ENCODE measurements around the gene FXN. TPM values are rescaled to one million over a fixed set of nuclear protein-coding genes. Genes with fewer than 3 reads are reported as not detected.

Gene FXN
- total RNA-seq, 1 donor from 2014 or later, result 46.8 TPM

DNA sequence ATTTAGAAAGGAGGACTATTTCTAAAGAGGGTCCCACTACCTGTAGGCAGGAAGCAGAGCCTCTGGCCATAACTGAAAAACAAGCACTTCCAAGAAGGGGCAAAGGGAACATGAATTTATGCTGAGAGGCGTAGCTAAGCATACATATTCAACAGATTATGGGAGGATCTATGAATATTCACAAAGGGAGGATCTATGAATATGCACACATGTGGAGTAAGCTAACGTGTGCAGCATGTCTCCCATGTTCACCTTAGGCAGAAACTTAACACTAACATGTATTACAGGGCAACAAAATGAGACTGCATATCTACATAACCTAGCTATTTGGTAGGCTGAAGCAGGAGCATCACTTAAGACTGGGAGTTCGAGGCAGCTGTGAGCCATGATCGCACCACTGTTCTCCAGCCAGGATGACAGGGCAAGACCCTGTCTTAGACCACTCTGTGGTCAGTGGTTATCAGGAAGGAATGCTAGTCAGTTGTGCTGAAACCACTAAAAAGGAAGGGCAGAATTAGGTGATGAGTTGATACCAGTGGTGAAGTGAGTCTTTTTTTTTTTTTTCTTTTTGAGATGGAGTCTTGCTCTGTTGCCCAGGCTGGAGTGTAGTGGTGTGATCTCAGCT lies 20.8 kb downstream of the FXN start:
- H3K9me3 Mint-ChIP-seq, result no peaks in the 10 kb centered on the region
- H3K36me3 Mint-ChIP-seq (ENCODE audit: low read depth), result peaks cover 59% of the 10 kb centered on the region
- intact Hi-C loops (cut with micrococcal nuclease), result no loop called here

DNA sequence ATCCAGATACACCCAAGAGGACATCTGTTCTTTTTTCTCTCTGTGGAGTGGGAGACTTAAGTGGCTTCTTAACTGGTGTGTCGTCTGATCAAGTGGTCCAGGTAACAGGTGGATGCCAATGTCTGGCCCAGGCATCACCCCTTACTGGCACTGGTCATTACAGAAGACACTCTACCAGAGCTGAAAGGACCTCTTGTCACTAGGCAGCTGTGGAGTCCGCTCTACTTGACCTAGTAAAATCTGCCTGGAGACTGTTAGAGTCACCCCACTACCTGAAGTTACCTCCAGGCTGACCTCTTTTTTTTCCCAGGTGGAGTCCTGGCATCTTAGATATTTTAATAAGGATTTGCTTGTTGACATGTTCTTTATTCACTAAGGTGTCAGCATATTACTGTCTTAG lies 22.5 kb downstream of the FXN start:
- Mint-ChIP-seq H3K36me3 (ENCODE audit: low read depth) (peaks cover 56% of the 10 kb centered on the region), H3K27me3 (ENCODE audit: low read depth) (no peaks in the 10 kb centered on the region), H3K4me3 (ENCODE audit: low read depth) (no peak overlapping the region), H3K27ac (no peak overlapping the region), H3K4me1 (ENCODE audit: low read depth) (peaks cover 18% of the 10 kb centered on the region), H3K9me3 (no peaks in the 10 kb centered on the region)
- no peak for DNase-seq (ENCODE audit: low spot score)
- intact Hi-C loops (cut with micrococcal nuclease), result no loop called here

More for the DNA sequence above, 20.8 kb downstream of the FXN start:
- peaks cover 18% of the 10 kb centered on the region for H3K4me1 Mint-ChIP-seq (ENCODE audit: low read depth)
- H3K4me3 Mint-ChIP-seq (ENCODE audit: low read depth), result no peak overlapping the region
- peak overlapping the region; percentile 53 for H3K27ac Mint-ChIP-seq
- no peak for DNase-seq (ENCODE audit: low spot score)
- H3K27me3 Mint-ChIP-seq (ENCODE audit: low read depth), result no peaks in the 10 kb centered on the region

- Mint-ChIP-seq H3K27ac (no peak overlapping the region), H3K27me3 (ENCODE audit: low read depth) (no peaks in the 10 kb centered on the region), H3K4me1 (ENCODE audit: low read depth) (peaks cover 18% of the 10 kb centered on the region), H3K9me3 (no peaks in the 10 kb centered on the region), H3K4me3 (ENCODE audit: low read depth) (no peak overlapping the region), H3K36me3 (ENCODE audit: low read depth) (peaks cover 45% of the 10 kb centered on the region)
- intact Hi-C loops (cut with micrococcal nuclease), result no loop called here
- DNase-seq (ENCODE audit: low spot score), result no peak
Observed at GRCh38 chr9:69060766-69061165, 25.2 kb downstream of the FXN start.

GRCh38 chr9:69062195-69062594 lies 26.6 kb downstream of the FXN start:
- H3K27me3 Mint-ChIP-seq (ENCODE audit: low read depth), result no peaks in the 10 kb centered on the region
- H3K36me3 Mint-ChIP-seq (ENCODE audit: low read depth), result peaks cover 48% of the 10 kb centered on the region
- intact Hi-C loops (cut with micrococcal nuclease), result no loop called here

GRCh38 chr9:69063839-69064238 lies 28.3 kb downstream of the FXN start:
- Mint-ChIP-seq H3K36me3 (ENCODE audit: low read depth) (peaks cover 40% of the 10 kb centered on the region), H3K9me3 (no peaks in the 10 kb centered on the region), H3K27me3 (ENCODE audit: low read depth) (no peaks in the 10 kb centered on the region), H3K4me1 (ENCODE audit: low read depth) (peaks cover 11% of the 10 kb centered on the region), H3K4me3 (ENCODE audit: low read depth) (no peak overlapping the region), H3K27ac (no peak overlapping the region)
- no peak for DNase-seq (ENCODE audit: low spot score)
- intact Hi-C loops (cut with micrococcal nuclease), result no loop called here

More at GRCh38 chr9:69062195-69062594, 26.6 kb downstream of the FXN start:
- Mint-ChIP-seq H3K4me3 (ENCODE audit: low read depth) (no peak overlapping the region), H3K4me1 (ENCODE audit: low read depth) (peaks cover 13% of the 10 kb centered on the region), H3K9me3 (no peaks in the 10 kb centered on the region), H3K27ac (no peak overlapping the region)
- no peak for DNase-seq (ENCODE audit: low spot score)

- H3K27me3 Mint-ChIP-seq (ENCODE audit: low read depth), result no peaks in the 10 kb centered on the region
Observed at GRCh38 chr9:69065660-69066059, 30.1 kb downstream of the FXN start.

GRCh38 chr9:69066955-69067354 lies 31.4 kb downstream of the FXN start:
- no peaks in the 10 kb centered on the region for H3K9me3 Mint-ChIP-seq
- no peaks in the 10 kb centered on the region for H3K4me1 Mint-ChIP-seq (ENCODE audit: low read depth)
- peaks cover 27% of the 10 kb centered on the region for H3K36me3 Mint-ChIP-seq (ENCODE audit: low read depth)
- intact Hi-C loops (cut with micrococcal nuclease), result no loop called here
- DNase-seq (ENCODE audit: low spot score), result no peak
- H3K27ac Mint-ChIP-seq, result no peak overlapping the region
- no peak overlapping the region for H3K4me3 Mint-ChIP-seq (ENCODE audit: low read depth)
- H3K27me3 Mint-ChIP-seq (ENCODE audit: low read depth), result no peaks in the 10 kb centered on the region

More at GRCh38 chr9:69065660-69066059, 30.1 kb downstream of the FXN start:
- Mint-ChIP-seq H3K4me1 (ENCODE audit: low read depth) (peaks cover 1% of the 10 kb centered on the region), H3K4me3 (ENCODE audit: low read depth) (no peak overlapping the region), H3K9me3 (no peaks in the 10 kb centered on the region), H3K27ac (no peak overlapping the region), H3K36me3 (ENCODE audit: low read depth) (peaks cover 31% of the 10 kb centered on the region)
- no peak for DNase-seq (ENCODE audit: low spot score)
- intact Hi-C loops (cut with micrococcal nuclease), result no loop called here

- Mint-ChIP-seq H3K27ac (no peak overlapping the region), H3K36me3 (ENCODE audit: low read depth) (peaks cover 32% of the 10 kb centered on the region), H3K4me1 (ENCODE audit: low read depth) (no peaks in the 10 kb centered on the region), H3K27me3 (ENCODE audit: low read depth) (no peaks in the 10 kb centered on the region), H3K9me3 (no peaks in the 10 kb centered on the region), H3K4me3 (ENCODE audit: low read depth) (no peak overlapping the region)
- DNase-seq (ENCODE audit: low spot score), result no peak
- intact Hi-C loops (cut with micrococcal nuclease), result no loop called here
Observed at GRCh38 chr9:69070201-69070600, 34.6 kb downstream of the FXN start.

GRCh38 chr9:69071059-69071458 lies 35.5 kb downstream of the FXN start:
- Mint-ChIP-seq H3K27ac (no peak overlapping the region), H3K4me1 (ENCODE audit: low read depth) (no peaks in the 10 kb centered on the region), H3K9me3 (no peaks in the 10 kb centered on the region), H3K4me3 (ENCODE audit: low read depth) (no peak overlapping the region), H3K36me3 (ENCODE audit: low read depth) (peaks cover 26% of the 10 kb centered on the region), H3K27me3 (ENCODE audit: low read depth) (no peaks in the 10 kb centered on the region)
- intact Hi-C loops (cut with micrococcal nuclease), result no loop called here
- DNase-seq (ENCODE audit: low spot score), result no peak

GRCh38 chr9:69073103-69073502 lies 37.6 kb downstream of the FXN start:
- Mint-ChIP-seq H3K4me3 (ENCODE audit: low read depth) (no peak overlapping the region), H3K36me3 (ENCODE audit: low read depth) (peaks cover 17% of the 10 kb centered on the region), H3K27ac (no peak overlapping the region), H3K4me1 (ENCODE audit: low read depth) (no peaks in the 10 kb centered on the region), H3K9me3 (no peaks in the 10 kb centered on the region), H3K27me3 (ENCODE audit: low read depth) (no peaks in the 10 kb centered on the region)
- intact Hi-C loops (cut with micrococcal nuclease), result no loop called here
- no peak for DNase-seq (ENCODE audit: low spot score)

DNA sequence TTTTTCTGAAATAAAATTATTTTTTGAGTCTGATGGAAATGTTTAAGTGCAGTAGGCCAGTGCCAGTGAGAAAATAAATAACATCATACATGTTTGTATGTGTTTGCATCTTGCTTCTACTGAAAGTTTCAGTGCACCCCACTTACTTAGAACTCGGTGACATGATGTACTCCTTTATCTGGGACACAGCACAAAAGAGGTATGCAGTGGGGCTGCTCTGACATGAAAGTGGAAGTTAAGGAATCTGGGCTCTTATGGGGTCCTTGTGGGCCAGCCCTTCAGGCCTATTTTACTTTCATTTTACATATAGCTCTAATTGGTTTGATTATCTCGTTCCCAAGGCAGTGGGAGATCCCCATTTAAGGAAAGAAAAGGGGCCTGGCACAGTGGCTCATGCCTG lies 39.2 kb downstream of the FXN start:
- no peak for DNase-seq (ENCODE audit: low spot score)
- Mint-ChIP-seq H3K4me3 (ENCODE audit: low read depth) (no peak overlapping the region), H3K27ac (no peak overlapping the region), H3K36me3 (ENCODE audit: low read depth) (peaks cover 22% of the 10 kb centered on the region), H3K27me3 (ENCODE audit: low read depth) (no peaks in the 10 kb centered on the region), H3K4me1 (ENCODE audit: low read depth) (no peaks in the 10 kb centered on the region), H3K9me3 (no peaks in the 10 kb centered on the region)
- intact Hi-C loops (cut with micrococcal nuclease), result no loop called here

DNA sequence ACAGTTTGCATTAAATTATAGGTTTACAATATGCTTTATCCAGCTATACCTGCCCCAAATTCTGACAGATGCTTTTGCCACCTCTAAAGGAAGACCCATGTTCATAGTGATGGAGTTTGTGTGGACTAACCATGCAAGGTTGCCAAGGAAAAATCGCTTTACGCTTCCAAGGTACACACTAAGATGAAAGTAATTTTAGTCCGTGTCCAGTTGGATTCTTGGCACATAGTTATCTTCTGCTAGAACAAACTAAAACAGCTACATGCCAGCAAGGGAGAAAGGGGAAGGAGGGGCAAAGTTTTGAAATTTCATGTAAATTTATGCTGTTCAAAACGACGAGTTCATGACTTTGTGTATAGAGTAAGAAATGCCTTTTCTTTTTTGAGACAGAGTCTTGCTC lies 41.0 kb downstream of the FXN start:
- intact Hi-C loops (cut with micrococcal nuclease), result no loop called here
- no peak for DNase-seq (ENCODE audit: low spot score)
- H3K27me3 Mint-ChIP-seq (ENCODE audit: low read depth), result no peaks in the 10 kb centered on the region
- no peak overlapping the region for H3K4me3 Mint-ChIP-seq (ENCODE audit: low read depth)
- H3K9me3 Mint-ChIP-seq, result no peaks in the 10 kb centered on the region
- no peaks in the 10 kb centered on the region for H3K4me1 Mint-ChIP-seq (ENCODE audit: low read depth)
- no peak overlapping the region for H3K27ac Mint-ChIP-seq
- peaks cover 32% of the 10 kb centered on the region for H3K36me3 Mint-ChIP-seq (ENCODE audit: low read depth)

DNA sequence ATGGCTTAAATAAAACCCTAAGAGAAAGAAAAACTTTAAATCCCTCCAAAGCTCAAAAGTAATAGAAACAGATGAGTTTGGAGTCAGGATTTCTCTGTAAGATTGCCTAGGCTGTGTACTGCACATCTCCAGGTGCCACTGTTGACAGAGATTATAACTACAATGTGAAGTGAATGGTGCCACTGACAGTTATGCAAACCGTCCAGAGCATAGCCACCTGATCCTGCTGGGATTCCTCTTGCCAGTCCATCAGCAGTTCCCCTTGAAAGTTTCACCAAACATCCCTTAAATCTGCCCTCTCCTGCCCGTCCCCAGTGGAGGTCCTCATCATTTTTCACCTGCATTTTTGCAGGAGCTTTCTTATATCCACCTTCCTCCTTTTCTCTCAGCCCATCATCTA lies 42.5 kb downstream of the FXN start:
- no peak overlapping the region for H3K27ac Mint-ChIP-seq
- peaks cover 28% of the 10 kb centered on the region for H3K36me3 Mint-ChIP-seq (ENCODE audit: low read depth)
- no peaks in the 10 kb centered on the region for H3K27me3 Mint-ChIP-seq (ENCODE audit: low read depth)
- no peak for DNase-seq (ENCODE audit: low spot score)
- intact Hi-C loops (cut with micrococcal nuclease), result no loop called here
- H3K4me1 Mint-ChIP-seq (ENCODE audit: low read depth), result no peaks in the 10 kb centered on the region
- no peak overlapping the region for H3K4me3 Mint-ChIP-seq (ENCODE audit: low read depth)
- no peaks in the 10 kb centered on the region for H3K9me3 Mint-ChIP-seq

- H3K9me3 Mint-ChIP-seq, result no peaks in the 10 kb centered on the region
- intact Hi-C loops (cut with micrococcal nuclease), result no loop called here
- no peak overlapping the region for H3K4me3 Mint-ChIP-seq (ENCODE audit: low read depth)
- H3K27me3 Mint-ChIP-seq (ENCODE audit: low read depth), result no peaks in the 10 kb centered on the region
- peaks cover 23% of the 10 kb centered on the region for H3K36me3 Mint-ChIP-seq (ENCODE audit: low read depth)
- H3K27ac Mint-ChIP-seq, result no peak overlapping the region
- DNase-seq (ENCODE audit: low spot score), result no peak
- no peaks in the 10 kb centered on the region for H3K4me1 Mint-ChIP-seq (ENCODE audit: low read depth)
Observed at GRCh38 chr9:69078581-69078980, 43.0 kb downstream of the FXN start.
